ENCODE data around the gene NUCKS1. TPM values are rescaled to one million over a fixed set of nuclear protein-coding genes. Genes with fewer than 3 reads are reported as not detected.

NUCKS1 gene
- total and polyA plus RNA-seq, 2 donors from 2014 or later = 101 to 182 TPM

GRCh38 chr1:205782627-205783432, 32.8 kb upstream of the NUCKS1 start:
- no peaks in the 10 kb centered on the region for H3K9me3 ChIP-seq (ENCODE audit: control insufficient read depth in 2 of 3, insufficient read depth in 1 of 3, low read length in 3 of 3)
- peak overlapping the region in 1 of 2 donors; percentile 79 for H3K27ac ChIP-seq (ENCODE audit: low read depth in 2 of 2, low read length in 2 of 2)
- H3K4me3 ChIP-seq (ENCODE audit: low read length in 3 of 3) = no peak overlapping the region
- H3K27me3 ChIP-seq (ENCODE audit: control insufficient read depth, insufficient read depth, low read length) = no peaks in the 10 kb centered on the region
- DNase-seq = peak in 1 of 5 donors; percentile 17
- no peak for FAIRE-seq
- no peak overlapping the region for H3K9ac ChIP-seq (ENCODE audit: low read length in 3 of 3)
- no peak for TF ChIP-seq CTCF (IDR thresholded peaks at IDR 0.05; ENCODE audit: borderline replicate concordance, extremely low read depth, insufficient read depth)
- H3K4me1 ChIP-seq (ENCODE audit: control insufficient read depth in 2 of 3, insufficient read depth in 2 of 3, low read depth in 1 of 3, low read length in 3 of 3) = peaks cover 0 to 20% (median 11%) of the 10 kb centered on the region in 3 donors
- no peaks in the 10 kb centered on the region for H3K36me3 ChIP-seq (ENCODE audit: control insufficient read depth in 2 of 3, insufficient read depth in 3 of 3, low read length in 3 of 3)
- intact Hi-C loops (cut with DNase I) = no loop called here

GRCh38 chr1:205780335-205780734, 30.4 kb upstream of the NUCKS1 start:
- H3K4me1 ChIP-seq (ENCODE audit: control insufficient read depth in 2 of 3, insufficient read depth in 2 of 3, low read depth in 1 of 3, low read length in 3 of 3) = peaks cover 0 to 18% (median 11%) of the 10 kb centered on the region in 3 donors
- FAIRE-seq (no peak), DNase-seq (no peak)
- intact Hi-C loops (cut with DNase I) = no loop called here
- no peaks in the 10 kb centered on the region for H3K9me3 ChIP-seq (ENCODE audit: control insufficient read depth in 2 of 3, insufficient read depth in 1 of 3, low read length in 3 of 3)
- H3K27ac ChIP-seq (ENCODE audit: low read depth in 2 of 2, low read length in 2 of 2) = no peak overlapping the region
- H3K36me3 ChIP-seq (ENCODE audit: control insufficient read depth in 2 of 3, insufficient read depth in 3 of 3, low read length in 3 of 3) = no peaks in the 10 kb centered on the region
- H3K4me3 ChIP-seq (ENCODE audit: low read length in 3 of 3) = no peak overlapping the region
- H3K9ac ChIP-seq (ENCODE audit: low read length in 3 of 3) = no peak overlapping the region
- no peak for TF ChIP-seq CTCF (IDR thresholded peaks at IDR 0.05; ENCODE audit: borderline replicate concordance, extremely low read depth, insufficient read depth)
- H3K27me3 ChIP-seq (ENCODE audit: control insufficient read depth, insufficient read depth, low read length) = no peaks in the 10 kb centered on the region

- H3K27me3 ChIP-seq (ENCODE audit: control insufficient read depth, insufficient read depth, low read length) = peaks cover 4% of the 10 kb centered on the region
- H3K36me3 ChIP-seq (ENCODE audit: control insufficient read depth in 2 of 3, insufficient read depth in 3 of 3, low read length in 3 of 3) = no peaks in the 10 kb centered on the region
- peaks cover 0 to 9% (median 6%) of the 10 kb centered on the region in 3 donors for H3K4me1 ChIP-seq (ENCODE audit: control insufficient read depth in 2 of 3, insufficient read depth in 2 of 3, low read depth in 1 of 3, low read length in 3 of 3)
- TF ChIP-seq CTCF (IDR thresholded peaks at IDR 0.05; ENCODE audit: borderline replicate concordance, extremely low read depth, insufficient read depth) = no peak
- H3K9me3 ChIP-seq (ENCODE audit: control insufficient read depth in 2 of 3, insufficient read depth in 1 of 3, low read length in 3 of 3) = no peaks in the 10 kb centered on the region
- intact Hi-C loops (cut with DNase I) = no loop called here
- FAIRE-seq (no peak), DNase-seq (no peak)
- no peak overlapping the region for H3K4me3 ChIP-seq (ENCODE audit: low read length in 3 of 3)
- H3K27ac ChIP-seq (ENCODE audit: low read depth in 2 of 2, low read length in 2 of 2) = no peak overlapping the region
- no peak overlapping the region for H3K9ac ChIP-seq (ENCODE audit: low read length in 3 of 3)
Observed at GRCh38 chr1:205777994-205778393, 28.0 kb upstream of the NUCKS1 start.
